NCI-H1436 (cell line): ENCODE results near the gene ACTR6.
A peak's percentile ranks its signal among the peaks of the same experiment; 100 is the strongest.
"Not testable (repeated sequence)": the region's sequence is repeated elsewhere in the genome, so short reads cannot be mapped to it uniquely, and the experiment has no call there.

Source experiments
- DNase-seq: peaks from one replicate; lab custom pipeline; 2025; lab: John Stamatoyannopoulos, UW

Gene ACTR6

GRCh38 chr12:100221523-100221922 is 20.9 kb downstream of the ACTR6 start:
- DNase-seq = no peak

GRCh38 chr12:100222173-100222572 is 21.6 kb downstream of the ACTR6 start:
- DNase-seq = not testable (repeated sequence)

- DNase-seq = no peak
These were observed 24.9 kb downstream of the ACTR6 start for GRCh38 chr12:100225491-100225890.

GRCh38 chr12:100229036-100229635 is 28.5 kb downstream of the ACTR6 start:
- no peak for DNase-seq

GRCh38 chr12:100229876-100230275 is 29.3 kb downstream of the ACTR6 start:
- DNase-seq = no peak

GRCh38 chr12:100231873-100232272 is 31.3 kb downstream of the ACTR6 start:
- not testable (repeated sequence) for DNase-seq

- no peak for DNase-seq
These were observed 33.6 kb downstream of the ACTR6 start for GRCh38 chr12:100234166-100234565.

- peak; percentile 38 for DNase-seq
These were observed 34.1 kb downstream of the ACTR6 start for GRCh38 chr12:100234591-100235304.

GRCh38 chr12:100238801-100239200 is 38.2 kb downstream of the ACTR6 start:
- DNase-seq = no peak

- no peak for DNase-seq
These were observed 39.0 kb downstream of the ACTR6 start for GRCh38 chr12:100239589-100239988.

- DNase-seq = no peak
These were observed 42.5 kb downstream of the ACTR6 start for GRCh38 chr12:100243137-100243536.

GRCh38 chr12:100247765-100248164 is 47.1 kb downstream of the ACTR6 start:
- DNase-seq = no peak

GRCh38 chr12:100248886-100249285 is 48.3 kb downstream of the ACTR6 start:
- DNase-seq = no peak

- no peak for DNase-seq
These were observed 49.3 kb downstream of the ACTR6 start for GRCh38 chr12:100249941-100250340.

- DNase-seq = no peak
These were observed 51.3 kb downstream of the ACTR6 start for GRCh38 chr12:100251917-100252316.

GRCh38 chr12:100253437-100253836 is 52.8 kb downstream of the ACTR6 start:
- no peak for DNase-seq

GRCh38 chr12:100254876-100255275 is 54.3 kb downstream of the ACTR6 start:
- no peak for DNase-seq

GRCh38 chr12:100258127-100258526 is 57.5 kb downstream of the ACTR6 start:
- no peak for DNase-seq

GRCh38 chr12:100263131-100263530 is 62.5 kb downstream of the ACTR6 start:
- DNase-seq = no peak

GRCh38 chr12:100265107-100265506 is 64.5 kb downstream of the ACTR6 start:
- not testable (repeated sequence) for DNase-seq

- no peak for DNase-seq
These were observed 65.3 kb downstream of the ACTR6 start for GRCh38 chr12:100265732-100266584.

GRCh38 chr12:100266585-100266834 is 65.9 kb downstream of the ACTR6 start:
- DNase-seq = no peak
